Central memory CD8-positive, alpha-beta T cell (primary cell): ENCODE results near the gene CMTR1.
"Not testable (repeated sequence)": the region's sequence is repeated elsewhere in the genome, so short reads cannot be mapped to it uniquely, and the experiment has no call there.

Experiments used
- ATAC-seq: fragments of 150-1000 bp; cut with Tn5 transposase; replicated peaks from 2 replicates; pipeline ENCODE4 v1.10.0; 2022; ENCODE audit warnings: mild to moderate bottlenecking, moderate FRiP score, moderate number of reproducible peaks; ENCODE audit not compliant: poor library complexity, severe bottlenecking; ENCODE audit errors: extremely low read depth
- DNase-seq, 2 donors: peaks; one replicate each; pipeline ENCODE4 v3.0.0; 2021; ENCODE audit warnings: low spot score in 2 of 2
- H3K27ac Mint-ChIP-seq: one replicate; pipeline ENCODE4 v1.8.0; 2022; ENCODE audit warnings: low read depth, mild to moderate bottlenecking, moderate library complexity, mixed read lengths
- H3K27me3 Mint-ChIP-seq: one replicate; pipeline ENCODE4 v1.8.0; 2022; ENCODE audit warnings: mixed read lengths
- H3K36me3 Mint-ChIP-seq: one replicate; pipeline ENCODE4 v1.8.0; 2022; ENCODE audit warnings: mild to moderate bottlenecking, moderate library complexity, mixed read lengths; ENCODE audit not compliant: insufficient read depth
- H3K4me1 Mint-ChIP-seq: one replicate; pipeline ENCODE4 v1.8.0; 2022; ENCODE audit warnings: mixed read lengths
- H3K4me3 Mint-ChIP-seq: one replicate; pipeline ENCODE4 v1.8.0; 2022; ENCODE audit warnings: mild to moderate bottlenecking, moderate library complexity, mixed read lengths
- H3K9me3 Mint-ChIP-seq: one replicate; pipeline ENCODE4 v1.8.0; 2022; ENCODE audit warnings: mixed read lengths

CMTR1 gene

DNA sequence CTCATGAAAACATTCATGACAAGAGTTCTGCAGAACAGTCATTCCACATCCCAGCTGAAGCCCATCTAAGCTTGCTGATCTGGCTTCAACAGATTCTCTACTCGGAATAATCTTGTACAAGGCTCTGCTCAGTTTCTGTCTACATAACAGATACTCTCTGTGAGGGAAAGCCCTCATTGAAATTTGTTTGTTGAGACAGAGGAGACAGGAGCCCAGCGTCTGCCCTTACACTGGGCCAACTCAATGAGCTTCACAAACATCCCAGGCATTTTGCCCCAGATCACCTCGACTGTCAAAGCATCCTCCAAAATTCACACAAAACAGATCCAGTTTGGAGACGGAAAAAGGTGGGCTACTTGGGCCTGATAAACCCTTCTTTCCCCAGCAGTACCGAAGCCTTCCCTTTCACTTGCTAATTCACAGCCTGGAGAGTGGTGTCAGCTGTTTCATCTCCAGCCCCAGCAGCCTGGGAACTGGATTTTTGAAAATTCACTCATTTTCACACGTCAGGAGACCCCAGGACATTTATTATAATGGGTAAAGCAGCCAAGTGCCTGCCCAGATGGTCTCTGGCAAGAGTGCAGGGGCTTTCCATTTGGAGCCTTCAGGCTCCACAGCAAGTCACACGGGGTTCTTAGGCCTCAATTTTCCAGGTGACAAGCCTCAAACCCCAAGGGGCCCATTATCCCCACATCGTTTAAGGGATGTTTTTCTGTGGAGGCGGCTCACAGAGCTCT, 59.4 kb downstream of the CMTR1 start:
- peak overlapping the region; percentile 100 for H3K27ac Mint-ChIP-seq
- DNase-seq (no peak), ATAC-seq (no peak)
- H3K27me3 Mint-ChIP-seq: no peaks in the 10 kb centered on the region
- peak overlapping the region; percentile 78 for H3K4me3 Mint-ChIP-seq
- H3K36me3 Mint-ChIP-seq: peaks cover 10% of the 10 kb centered on the region
- no peaks in the 10 kb centered on the region for H3K9me3 Mint-ChIP-seq
- H3K4me1 Mint-ChIP-seq: peaks cover 70% of the 10 kb centered on the region

DNA sequence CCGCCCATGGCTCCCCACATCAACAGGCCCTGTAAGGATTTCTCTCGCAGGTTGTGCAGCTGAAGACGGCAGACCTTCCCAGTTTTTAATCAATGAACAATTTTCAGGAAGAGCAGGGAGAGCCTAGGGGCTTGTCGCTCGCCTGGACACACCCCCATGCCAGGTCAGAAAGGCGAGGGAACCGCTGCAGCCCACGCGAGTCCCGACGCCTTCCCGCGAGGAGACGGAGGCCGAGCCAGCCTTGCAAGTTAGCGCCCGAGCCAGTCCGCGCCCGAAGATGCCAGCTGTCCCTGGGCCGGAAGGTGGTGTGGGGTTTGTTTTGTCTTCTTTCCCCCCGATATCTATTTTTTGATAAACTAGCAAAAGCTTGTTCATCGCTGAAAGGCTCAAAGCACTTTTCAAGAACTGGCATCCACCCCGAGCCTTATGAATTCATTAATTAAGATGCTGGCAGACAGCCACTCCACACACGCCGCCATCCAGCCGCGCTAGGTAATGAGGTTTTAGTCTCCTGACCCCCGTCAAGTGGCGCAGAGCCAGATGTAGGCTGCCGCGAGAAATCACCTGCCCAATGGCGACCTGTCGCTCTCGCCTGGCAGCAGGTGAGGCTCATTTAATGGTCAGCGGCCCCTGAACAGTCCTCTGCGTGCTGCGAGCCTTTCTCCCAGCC, 60.1 kb downstream of the CMTR1 start:
- Mint-ChIP-seq H3K9me3 (no peaks in the 10 kb centered on the region), H3K4me3 (peak overlapping the region; percentile 78), H3K4me1 (peaks cover 68% of the 10 kb centered on the region), H3K36me3 (peaks cover 10% of the 10 kb centered on the region), H3K27ac (peak overlapping the region; percentile 100), H3K27me3 (no peaks in the 10 kb centered on the region)
- DNase-seq (no peak), ATAC-seq (no peak)

DNA sequence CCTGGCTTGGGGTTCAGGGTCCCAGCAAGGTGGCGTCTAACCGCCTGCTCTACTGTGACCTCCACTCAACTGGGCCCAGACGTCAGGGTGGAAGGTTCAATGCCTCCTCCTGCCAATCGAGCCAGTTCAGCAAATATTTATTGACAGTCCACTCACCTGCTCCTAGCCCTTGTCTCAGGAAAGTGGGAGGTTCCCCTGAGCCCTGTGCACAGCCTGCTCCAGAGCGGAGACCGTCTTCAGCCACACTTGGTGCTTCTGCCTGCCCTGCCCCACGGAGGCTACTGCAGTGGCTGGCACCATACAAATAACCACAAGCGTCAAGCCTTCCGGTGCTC, 60.6 kb downstream of the CMTR1 start:
- Mint-ChIP-seq H3K4me3 (no peak overlapping the region), H3K9me3 (no peaks in the 10 kb centered on the region), H3K36me3 (peaks cover 8% of the 10 kb centered on the region), H3K27me3 (no peaks in the 10 kb centered on the region), H3K27ac (peak overlapping the region; percentile 78), H3K4me1 (peaks cover 67% of the 10 kb centered on the region)
- DNase-seq (no peak), ATAC-seq (no peak)

DNA sequence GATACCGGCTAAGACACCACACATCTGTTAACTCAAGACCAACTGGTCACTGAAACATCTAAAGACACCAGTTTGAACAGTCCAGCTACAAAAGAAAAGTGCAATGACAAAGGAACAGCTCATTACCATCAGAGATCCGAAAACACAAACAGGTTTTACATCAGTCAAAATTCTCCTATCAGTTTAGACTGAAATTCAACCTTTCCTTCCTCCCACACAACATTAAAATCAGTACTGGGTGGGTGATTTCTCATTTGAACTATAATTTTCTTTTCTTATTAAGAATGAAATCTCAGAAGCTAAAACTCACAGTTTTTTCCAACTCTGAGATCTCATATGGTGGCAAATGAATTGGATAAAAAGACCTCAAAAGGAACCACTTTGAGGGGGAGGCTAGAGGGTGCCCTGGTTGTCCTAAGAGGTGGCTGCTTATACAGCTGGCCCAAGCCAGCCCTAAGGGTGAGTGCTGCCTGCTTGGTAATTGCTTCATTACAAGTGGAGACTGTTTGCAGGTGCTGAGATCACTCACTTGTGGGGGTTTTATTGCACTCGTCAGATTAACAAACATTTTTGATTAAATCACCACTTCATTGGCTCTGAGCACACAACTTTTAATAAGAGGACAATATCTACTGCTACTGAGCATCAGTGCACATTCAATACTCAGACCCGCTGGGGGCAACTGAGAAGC, 62.4 kb downstream of the CMTR1 start:
- Mint-ChIP-seq H3K27me3 (no peaks in the 10 kb centered on the region), H3K36me3 (peaks cover 13% of the 10 kb centered on the region), H3K4me3 (no peak overlapping the region), H3K4me1 (peaks cover 67% of the 10 kb centered on the region), H3K27ac (no peak overlapping the region), H3K9me3 (no peaks in the 10 kb centered on the region)
- ATAC-seq (no peak), DNase-seq (no peak)

DNA sequence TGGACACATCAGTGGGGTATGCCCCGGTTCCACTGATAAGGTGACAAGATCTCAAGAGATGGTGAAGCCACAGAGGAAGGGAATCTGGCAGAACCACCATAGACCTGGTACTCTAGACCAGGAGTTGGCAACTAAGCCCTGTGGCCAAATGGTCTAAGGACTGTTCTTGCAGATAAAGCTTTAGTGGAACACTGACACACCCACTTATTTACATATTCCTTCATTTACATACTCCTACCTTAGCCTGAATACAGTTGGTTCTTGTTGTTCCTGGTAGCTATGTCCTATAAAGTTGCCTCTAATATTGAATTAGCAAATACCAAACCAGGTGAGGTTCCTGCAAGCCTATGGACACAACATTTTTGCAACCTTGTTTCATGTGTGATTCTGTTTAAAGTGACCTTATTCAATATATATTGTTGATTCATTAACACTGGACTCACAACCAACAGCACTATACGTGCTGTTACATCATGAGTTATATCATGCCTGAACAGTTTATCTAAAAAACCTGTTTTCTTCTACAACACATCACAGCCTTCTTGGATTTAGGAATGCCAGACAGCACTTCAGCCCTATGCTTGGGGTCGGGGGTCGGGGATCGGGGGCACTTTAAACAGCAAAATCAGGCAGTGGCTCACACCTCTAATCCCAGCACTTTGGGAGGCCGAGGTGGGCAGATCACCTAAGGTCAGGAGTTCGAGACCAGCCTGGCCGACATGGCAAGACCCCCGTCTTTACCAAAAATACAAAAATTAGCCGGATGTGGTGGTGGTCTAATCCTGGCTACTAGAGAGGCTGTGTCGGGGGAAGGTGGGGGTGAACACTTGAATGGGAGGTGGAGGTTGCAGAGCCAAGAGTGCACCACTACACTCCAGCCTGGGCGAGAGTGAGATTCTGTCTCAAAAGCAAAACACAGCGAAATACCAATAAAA, 64.2 kb downstream of the CMTR1 start:
- H3K27ac Mint-ChIP-seq: peak overlapping the region; percentile 10
- peak overlapping the region; percentile 92 for H3K4me3 Mint-ChIP-seq
- peaks cover 56% of the 10 kb centered on the region for H3K4me1 Mint-ChIP-seq

DNA sequence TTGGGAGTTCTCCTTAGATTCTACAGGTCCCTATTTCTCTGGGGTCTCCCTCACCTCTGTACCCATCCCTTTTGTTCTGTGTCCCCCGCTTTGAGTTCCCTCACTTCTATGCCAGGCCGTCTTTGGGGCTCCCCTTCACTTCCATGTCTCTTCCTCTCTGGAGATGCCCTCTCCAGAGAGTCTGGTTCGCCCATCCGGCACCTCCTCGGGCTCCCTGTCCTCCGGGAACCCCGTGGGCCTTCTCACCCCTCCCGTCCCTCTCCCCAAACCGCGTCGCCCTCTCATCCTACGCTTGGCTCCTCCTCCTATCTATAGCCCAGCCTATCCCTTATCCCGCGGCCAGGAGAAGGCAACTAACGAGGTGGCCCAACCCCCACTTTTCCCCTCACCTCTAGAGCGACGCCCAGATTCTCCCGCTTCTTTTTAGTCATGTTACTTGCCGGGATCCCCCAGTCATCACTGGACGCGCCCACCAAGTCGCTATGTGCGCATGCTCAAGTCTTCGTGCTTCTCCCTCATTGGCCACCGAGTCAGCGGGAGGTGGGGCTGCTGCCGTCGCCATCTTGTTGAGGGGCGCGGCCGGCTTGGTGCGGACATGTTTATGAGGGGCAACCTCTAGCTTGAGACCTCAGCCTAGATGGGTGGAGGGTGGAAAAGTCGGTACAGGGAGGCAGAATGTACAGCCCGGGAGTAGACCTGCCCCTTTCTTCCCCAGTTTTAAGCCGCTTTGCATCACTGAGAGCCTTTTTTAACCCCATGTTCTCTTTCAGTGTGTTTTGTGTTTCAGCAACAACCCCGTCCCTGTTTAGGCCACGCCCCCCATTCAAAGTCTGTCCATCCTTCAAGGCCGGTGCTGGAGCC, 66.6 kb downstream of the CMTR1 start, which contains the start of gene CCDC167:
TSS of gene CCDC167 (minus strand) at position 461 of the 861 bp plus-strand sequence. CDS start at position 431, 30 bp downstream.
- Mint-ChIP-seq H3K9me3 (no peaks in the 10 kb centered on the region), H3K27ac (peak within 1 kb of the TSS; percentile 99), H3K4me1 (peaks cover 73% of the 10 kb centered on the region), H3K27me3 (no peaks in the 10 kb centered on the region), H3K36me3 (peaks cover 33% of the 10 kb centered on the region), H3K4me3 (peak within 1 kb of the TSS; percentile 92)
- peak; percentile 38 for ATAC-seq
- peak; percentile 90 to 93 for DNase-seq

More for the DNA sequence above, 64.2 kb downstream of the CMTR1 start:
- H3K9me3 Mint-ChIP-seq: no peaks in the 10 kb centered on the region
- peaks cover 19% of the 10 kb centered on the region for H3K36me3 Mint-ChIP-seq
- DNase-seq (no peak), ATAC-seq (no peak)
- no peaks in the 10 kb centered on the region for H3K27me3 Mint-ChIP-seq

DNA sequence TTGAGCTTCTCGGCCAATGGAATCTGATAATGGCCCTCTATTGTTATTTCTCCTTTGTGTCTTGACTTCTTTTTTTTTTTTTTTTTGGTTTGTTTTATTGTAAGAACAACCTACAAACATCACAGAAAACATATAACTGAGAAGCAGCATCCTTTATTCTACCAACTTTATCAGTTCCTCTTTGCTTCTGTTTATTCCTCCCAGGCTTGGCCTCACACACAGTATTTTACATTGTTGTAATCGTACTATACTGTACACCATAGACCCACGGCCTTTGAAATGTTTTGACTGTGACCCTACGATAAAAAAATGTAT, 67.2 kb downstream of the CMTR1 start:
- ATAC-seq: no peak
- Mint-ChIP-seq H3K4me1 (peaks cover 75% of the 10 kb centered on the region), H3K4me3 (peak overlapping the region; percentile 92), H3K27ac (peak overlapping the region; percentile 95), H3K36me3 (peaks cover 33% of the 10 kb centered on the region), H3K9me3 (no peaks in the 10 kb centered on the region), H3K27me3 (no peaks in the 10 kb centered on the region)
- DNase-seq: no peak

DNA sequence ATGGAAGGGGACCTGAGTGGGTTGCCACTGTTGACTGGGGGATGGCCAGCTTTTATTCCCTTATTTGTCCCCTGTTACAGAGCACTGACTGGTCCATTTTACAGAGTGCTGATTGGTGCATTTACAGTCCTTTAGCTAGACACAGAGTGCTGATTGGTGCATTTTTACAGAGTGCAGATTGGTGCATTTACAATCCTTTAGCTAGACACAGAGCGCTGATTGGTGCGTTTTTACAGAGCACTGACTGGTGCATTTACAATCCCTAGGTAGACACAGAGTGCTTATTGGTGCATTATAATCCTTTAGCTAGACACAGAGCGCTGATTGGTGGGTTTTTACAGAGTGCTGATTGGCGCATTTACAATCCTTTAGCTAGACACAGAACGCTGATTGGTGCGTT, 67.9 kb downstream of the CMTR1 start:
- DNase-seq, ATAC-seq, H3K27me3 Mint-ChIP-seq, H3K9me3 Mint-ChIP-seq: not testable (repeated sequence)
- H3K4me3 Mint-ChIP-seq: peak overlapping the region; percentile 92
- peaks cover 33% of the 10 kb centered on the region for H3K36me3 Mint-ChIP-seq
- H3K4me1 Mint-ChIP-seq: peaks cover 75% of the 10 kb centered on the region
- peak overlapping the region; percentile 99 for H3K27ac Mint-ChIP-seq

DNA sequence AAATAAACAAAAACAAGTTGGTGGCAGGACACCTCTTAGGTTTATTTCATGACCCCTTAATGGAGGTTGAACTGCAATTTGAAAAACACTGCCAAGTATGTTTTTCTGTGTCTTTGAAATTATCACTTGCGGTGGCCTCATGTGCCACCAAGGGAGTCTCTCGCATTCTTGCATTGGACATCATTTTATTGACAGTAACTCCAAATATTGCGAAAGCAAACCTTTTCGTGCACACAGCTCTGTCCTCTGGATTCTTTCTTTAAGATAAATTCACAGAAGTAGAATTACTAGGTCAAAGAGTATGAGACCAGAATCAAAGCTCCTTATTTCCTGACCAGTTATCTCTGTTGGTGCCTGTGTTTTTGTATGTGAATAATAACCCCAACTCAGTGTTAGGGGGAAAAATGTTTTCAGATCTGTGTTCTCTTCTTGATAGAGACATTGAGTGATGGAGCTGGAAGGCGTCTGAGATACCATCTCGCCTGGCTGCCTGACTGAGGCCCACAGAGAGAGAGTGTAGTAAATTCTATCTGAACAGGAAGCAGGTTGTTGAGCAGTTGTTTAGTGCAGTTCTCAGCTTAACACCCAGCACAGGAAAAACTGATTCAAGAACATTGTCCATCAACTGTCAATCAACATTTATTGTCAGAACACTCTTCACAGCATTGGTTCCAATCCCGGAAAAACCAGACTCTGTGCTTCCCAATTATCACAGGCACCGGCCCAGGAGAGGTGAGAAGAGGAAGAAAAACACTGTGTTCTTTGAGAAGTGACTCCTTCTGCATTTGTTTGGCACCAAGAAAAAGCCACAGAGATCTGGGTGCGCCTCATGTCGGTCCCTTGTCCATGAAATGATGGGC, 68.8 kb downstream of the CMTR1 start:
- Mint-ChIP-seq H3K4me1 (peaks cover 71% of the 10 kb centered on the region), H3K9me3 (no peaks in the 10 kb centered on the region), H3K27me3 (no peaks in the 10 kb centered on the region), H3K36me3 (peaks cover 33% of the 10 kb centered on the region), H3K27ac (peak overlapping the region; percentile 99), H3K4me3 (peak overlapping the region; percentile 75)
- DNase-seq (peak in 1 of 2 donors; percentile 54), ATAC-seq (peak; percentile 38)

DNA sequence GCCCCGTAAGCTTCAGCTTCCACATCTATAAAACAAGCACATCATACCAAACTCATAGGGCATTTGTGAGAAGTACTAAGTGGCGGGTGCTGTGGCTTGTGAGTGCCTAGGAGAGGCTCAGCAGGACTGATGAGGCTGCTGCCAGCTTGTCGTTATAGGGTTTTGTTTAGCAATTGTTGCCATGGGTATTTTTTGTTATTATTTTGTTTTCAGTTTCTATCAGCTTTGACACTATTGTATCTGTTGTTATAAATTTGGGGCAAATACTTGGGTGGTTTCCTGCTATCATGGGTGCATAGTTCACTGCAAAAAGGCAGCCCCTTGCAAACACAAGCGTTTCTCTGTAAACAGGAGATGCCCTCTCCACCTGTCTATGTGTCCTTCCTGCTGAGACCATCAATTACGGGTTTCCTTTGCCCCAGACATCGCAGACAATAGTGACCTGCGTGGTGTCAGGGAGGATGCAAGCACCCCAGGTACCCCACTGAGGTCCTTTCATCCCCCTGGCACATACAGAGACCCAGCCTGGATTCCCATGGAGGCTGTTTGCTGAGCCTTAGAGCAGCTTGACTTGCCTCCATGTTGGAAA, 69.8 kb downstream of the CMTR1 start:
- Mint-ChIP-seq H3K36me3 (peaks cover 34% of the 10 kb centered on the region), H3K4me3 (peak overlapping the region; percentile 75), H3K27ac (peak overlapping the region; percentile 99), H3K9me3 (no peaks in the 10 kb centered on the region), H3K4me1 (peaks cover 67% of the 10 kb centered on the region), H3K27me3 (no peaks in the 10 kb centered on the region)
- peak; percentile 81 for ATAC-seq
- peak; percentile 60 to 85 for DNase-seq
